Anterior cingulate cortex (tissue), 58 donors: ENCODE measurements around the gene CCDC127.
A peak's percentile ranks its signal among the peaks of the same experiment; 100 is the strongest.
"Not testable (repeated sequence)": the region's sequence is repeated elsewhere in the genome, so short reads cannot be mapped to it uniquely, and the experiment has no call there.

Experiments
- DNase-seq, 58 donors: peaks; one replicate each; lab custom pipeline; 2025; lab: John Stamatoyannopoulos, UW

The CCDC127 gene

DNA sequence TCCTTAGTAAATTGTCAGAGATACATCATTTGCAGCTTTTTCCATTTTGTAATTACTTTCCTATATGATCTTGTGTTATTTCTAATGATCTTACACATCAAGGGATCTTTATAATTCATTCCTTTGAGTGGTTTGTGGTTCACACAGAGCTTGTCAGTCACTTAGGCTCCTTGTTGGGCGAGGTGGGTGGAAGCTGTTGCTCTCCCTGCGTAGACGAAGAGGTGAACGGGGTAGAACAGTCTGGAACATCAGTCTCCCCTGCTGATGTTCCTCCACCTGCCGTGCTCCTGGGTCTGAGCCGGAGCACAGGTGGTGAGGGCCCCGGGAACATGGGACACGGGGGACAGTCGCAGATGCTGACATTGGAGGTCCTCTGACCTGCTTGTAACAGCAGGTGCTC lies 17.6 kb upstream of the CCDC127 start:
- DNase-seq, result not testable (repeated sequence)

DNA sequence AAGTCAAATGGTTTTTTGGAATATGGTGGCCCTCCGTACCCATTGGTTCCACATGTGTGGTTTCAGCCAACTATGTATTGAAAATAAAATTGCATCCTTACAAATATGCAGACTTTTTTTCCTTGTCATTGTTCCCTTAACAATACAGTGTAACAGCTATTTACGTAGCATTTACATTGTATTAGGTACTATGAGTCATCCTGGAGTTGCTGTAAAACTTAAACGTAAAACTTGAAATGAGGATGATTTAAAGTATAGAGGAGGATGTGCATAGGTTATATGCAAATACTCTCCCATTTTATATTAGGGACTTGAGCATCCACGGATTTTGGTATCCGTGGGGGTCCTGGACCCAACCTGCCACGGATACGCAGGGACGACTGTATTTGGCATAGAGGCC lies 16.5 kb upstream of the CCDC127 start:
- no peak for DNase-seq

DNA sequence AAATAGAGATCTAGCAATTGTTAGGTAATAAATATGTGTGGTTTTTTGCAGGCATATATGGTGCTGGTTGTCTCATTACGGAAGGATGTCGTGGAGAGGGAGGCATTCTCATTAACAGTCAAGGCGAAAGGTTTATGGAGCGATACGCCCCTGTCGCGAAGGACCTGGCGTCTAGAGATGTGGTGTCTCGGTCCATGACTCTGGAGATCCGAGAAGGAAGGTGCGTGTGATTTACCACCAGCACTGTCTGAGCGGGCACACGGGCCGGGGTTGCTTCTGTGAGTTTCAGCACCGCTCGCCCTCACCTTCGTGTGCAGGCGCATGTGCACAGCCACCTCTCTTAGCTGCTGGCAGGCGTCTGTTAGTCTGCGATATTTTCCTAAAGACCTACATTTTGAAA lies 15.5 kb upstream of the CCDC127 start:
- DNase-seq, result not testable (repeated sequence)

DNA sequence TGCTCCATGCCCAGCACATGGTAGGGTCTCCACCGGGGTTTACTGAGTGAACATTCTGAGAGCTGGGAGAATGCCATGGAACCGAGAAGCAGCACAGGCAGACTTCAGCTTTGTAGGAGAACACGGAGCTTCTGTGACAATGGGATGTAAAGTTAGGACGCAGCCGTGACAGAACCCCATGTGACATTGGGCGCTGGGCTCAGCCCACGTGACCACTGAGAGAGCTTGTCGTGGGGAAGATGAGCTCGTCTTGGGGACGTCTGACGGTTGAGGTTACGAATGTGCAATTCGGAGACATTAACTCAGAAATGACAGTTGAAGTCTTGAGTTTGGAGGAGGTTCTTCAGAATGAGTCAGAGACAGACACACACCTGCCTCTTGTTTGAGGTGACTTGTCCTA lies 13.7 kb upstream of the CCDC127 start:
- DNase-seq, result peak in 11 of 58 donors; percentile 12 to 62 (median 30)

DNA sequence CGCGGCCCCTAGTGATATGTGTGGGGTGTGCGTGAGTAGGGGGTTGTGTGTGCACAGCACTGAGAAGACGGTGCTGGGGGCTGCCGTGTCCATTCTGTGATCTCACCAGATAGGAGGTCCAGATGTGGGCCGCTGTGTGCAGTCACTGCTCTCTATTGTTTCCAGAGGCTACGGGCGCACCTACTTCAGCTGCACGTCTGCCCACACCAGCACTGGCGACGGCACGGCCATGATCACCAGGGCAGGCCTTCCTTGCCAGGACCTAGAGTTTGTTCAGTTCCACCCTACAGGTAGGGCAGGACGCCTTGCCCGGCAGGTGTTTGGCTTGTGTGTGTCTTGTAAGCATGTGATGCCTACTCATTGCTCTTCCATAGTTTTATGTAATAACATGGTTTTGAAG lies 12.8 kb upstream of the CCDC127 start:
- DNase-seq, result no peak

DNA sequence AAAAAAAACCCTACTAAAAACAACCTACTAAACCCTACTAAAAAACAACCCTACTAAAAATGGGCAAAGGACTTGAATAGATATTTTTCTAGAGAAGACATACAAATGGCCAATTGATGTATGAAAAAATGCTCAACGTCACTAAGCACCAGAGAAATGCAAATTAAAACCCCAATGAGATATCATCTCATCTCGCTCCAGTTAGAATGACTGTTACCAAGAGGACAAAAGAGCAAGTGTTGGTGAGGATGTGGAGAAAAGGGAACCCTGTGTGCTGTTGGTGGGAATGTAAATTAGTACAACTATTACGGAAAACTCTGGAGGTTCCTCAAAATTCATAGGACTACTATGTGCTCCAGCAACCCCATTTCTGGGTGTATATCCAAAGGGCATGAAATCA lies 10.9 kb upstream of the CCDC127 start:
- DNase-seq, result peak in 1 of 58 donors; percentile 47

DNA sequence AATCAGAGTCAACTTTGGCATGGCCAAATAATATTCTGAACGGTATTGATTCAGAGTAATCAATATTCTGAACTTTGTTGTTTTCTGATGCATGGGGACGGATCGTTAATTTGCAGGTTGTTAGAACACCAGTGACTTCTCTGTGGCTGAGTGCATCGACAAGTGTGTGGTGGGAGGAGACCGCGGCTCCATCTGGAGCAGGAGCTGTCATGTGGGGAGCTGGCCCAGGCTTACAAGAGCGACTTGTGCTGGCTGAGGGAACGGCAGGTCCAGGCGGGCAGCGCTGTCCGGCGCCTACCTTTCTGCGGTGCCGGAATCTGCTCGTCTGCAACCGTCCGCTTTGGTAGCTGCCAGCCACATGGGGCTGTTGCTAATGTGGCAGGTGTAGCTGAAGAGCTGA lies 9.4 kb upstream of the CCDC127 start:
- peak in 17 of 58 donors; percentile 6 to 76 (median 22) for DNase-seq

DNA sequence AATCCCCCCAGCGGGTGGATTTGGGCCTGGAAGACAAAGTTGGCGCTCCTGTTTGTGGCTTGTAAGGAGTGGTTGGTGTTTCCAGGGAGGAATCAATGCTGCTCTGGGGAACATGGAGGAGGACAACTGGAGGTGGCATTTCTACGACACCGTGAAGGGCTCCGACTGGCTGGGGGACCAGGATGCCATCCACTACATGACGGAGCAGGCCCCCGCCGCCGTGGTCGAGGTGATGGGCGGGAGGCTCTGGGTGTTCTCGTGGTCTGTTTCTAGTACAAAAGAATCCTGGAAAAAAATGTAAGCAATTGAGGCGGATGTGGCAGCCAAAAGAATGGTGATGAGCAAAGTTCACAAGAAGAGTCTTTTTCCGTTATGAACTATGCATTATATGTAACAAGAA lies 7.4 kb upstream of the CCDC127 start:
- DNase-seq, result no peak

DNA sequence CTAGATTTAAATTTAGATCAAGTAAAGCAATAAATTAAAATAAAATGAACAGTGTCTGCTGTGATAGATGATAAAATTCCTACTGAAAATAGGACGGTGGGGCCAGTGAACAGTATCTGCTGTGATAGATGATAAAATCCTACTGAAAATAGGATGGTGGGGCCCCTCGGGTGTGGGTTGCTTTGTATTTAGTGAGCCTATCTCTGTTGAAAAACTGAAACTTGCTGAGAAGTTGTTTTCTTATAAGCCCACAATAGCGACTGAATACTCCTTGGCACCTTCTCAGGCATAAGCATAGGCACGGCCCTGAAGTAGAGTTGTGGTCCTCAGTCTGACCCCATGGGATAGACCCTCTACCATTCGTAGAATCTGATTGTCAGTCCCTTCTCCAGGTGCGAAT lies 5.8 kb upstream of the CCDC127 start:
- DNase-seq, result no peak

DNA sequence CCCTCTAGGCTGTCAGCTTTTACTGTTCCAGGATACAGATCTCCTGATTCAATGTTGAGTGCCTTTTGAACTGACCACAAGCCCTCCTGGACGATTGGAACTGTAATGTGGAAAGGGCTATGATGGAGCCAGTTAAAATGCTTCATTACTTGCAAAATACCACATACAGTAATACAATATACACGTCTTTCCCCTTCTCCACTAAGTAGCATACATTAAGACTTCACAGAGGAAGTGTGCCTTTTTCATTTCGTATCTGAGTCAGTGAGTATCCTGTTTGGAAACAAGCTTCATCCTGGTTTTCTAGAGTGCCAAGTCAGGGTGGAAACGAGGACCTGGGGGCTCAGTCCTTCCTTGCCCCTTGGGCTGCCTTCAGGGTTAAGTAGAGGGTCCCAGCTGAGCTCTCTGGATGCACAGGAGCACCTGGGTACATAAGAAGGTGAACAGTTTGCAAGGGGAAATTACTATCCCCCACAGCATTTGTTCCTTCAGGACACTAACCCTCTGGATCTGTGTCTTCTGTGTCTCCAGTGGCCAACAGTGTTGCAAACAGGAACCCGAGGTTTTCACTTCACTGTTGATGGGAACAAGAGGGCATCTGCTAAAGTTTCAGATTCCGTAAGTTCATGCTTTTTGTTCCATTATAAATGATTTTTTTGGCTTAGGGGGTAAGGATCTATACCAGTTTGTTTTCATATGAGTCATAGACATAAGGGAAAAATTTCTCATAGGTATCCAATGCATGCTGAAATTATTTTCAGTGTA lies 5.2 kb upstream of the CCDC127 start:
- not testable (repeated sequence) for DNase-seq

DNA sequence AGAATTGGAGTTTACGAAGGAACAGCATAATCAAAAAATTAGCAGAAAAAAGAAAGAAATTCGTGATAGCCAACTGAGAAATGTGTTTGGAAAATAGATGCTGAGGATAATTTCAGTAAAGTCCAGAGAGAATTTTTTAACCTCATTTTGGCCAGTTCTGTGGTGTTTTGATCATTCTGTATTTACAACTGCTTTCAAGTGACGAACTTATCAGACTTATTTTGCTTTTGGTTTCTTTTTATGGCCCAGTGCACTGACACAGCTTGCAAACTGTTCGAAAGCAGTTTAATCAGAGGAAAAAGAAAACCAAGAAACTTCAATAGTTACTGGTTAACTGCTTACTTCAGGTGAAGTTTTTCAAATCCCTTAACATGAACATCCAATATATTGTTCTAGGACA lies 2.0 kb upstream of the CCDC127 start:
- no peak for DNase-seq

DNA sequence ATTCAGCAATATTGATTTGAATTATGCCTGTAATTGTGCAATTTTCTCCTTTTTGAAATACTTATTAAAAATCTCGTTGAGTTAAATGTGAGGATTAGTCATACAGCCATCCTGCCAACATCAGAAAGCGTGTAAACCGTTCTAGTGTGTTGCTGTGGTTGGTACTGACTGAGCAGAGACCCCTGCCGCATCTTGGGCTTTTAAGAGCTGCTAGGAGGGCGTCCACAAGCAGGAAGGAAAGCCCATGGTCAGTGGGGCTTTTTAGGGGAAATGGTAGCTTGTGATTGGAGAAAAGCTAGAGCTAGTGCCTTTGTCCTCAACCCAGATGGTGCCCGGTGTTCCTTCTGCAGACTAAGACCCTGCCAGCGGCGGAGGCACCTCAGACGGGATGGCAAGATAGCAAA lies 1.5 kb upstream of the CCDC127 start:
- peak in 2 of 58 donors; percentile 4 to 12 for DNase-seq

DNA sequence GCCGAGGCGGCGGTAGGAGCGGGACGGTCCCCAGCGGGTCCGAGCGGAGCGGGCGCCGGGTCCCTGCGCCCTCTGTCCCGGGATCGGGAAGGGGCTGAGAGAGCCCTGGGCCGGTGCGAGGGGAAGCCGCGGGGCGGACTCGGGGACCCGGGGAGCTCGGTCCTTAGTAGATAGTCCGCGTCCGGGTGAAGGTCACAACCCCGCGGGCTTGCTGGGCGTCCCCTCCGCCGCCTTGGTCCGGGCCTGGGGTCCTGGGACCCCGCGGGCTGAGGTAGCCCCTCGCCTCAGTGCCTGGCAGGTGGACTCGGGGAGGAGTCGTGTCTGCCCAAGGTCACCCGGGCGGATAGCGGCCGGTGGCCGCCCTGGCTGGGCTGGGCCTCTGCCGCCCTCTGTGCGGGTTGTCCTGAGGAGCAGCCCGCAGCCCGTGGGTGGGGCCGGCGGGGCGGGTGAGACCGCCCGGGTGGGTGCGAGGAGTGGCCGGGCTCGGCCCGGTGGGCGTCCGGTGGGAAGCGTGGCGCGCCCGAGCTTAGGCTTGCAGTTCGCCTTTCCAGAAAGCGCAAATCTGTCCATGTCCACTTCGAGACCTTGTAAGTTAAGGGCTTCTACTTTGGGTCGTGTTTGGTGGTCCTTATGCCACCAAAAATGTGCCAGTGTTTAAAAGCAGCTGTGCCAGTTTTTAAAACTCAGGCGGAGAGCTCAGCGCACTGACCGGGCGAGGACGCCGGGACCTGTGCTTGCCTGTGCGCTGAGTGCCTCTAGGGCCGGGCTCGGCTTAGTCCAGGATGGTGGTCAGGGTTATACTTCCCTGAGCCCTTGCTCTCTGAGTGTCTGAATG lies 721 bp upstream of the CCDC127 start:
- peak in 12 of 58 donors; percentile 10 to 52 (median 39) for DNase-seq

DNA sequence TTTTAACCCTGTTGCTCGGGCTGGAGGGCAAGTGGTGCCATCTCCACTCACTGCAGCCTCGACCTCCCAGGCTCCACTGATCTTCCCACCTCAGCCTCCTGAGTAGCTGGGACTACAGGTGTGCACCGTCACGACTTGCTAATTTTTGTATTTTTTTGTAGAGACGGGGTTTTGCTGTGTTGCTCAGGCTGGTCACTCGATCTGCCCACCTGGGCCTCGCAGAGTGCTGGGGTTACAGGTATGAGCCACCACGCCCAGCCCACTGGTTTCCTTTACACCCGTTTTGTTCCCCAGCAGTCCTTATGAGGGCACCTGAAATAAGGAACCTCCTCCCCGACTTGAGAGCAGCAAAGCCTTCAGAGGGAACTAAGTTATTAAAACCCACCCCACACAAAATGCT lies 1.9 kb downstream of the CCDC127 start:
- DNase-seq, result not testable (repeated sequence)

DNA sequence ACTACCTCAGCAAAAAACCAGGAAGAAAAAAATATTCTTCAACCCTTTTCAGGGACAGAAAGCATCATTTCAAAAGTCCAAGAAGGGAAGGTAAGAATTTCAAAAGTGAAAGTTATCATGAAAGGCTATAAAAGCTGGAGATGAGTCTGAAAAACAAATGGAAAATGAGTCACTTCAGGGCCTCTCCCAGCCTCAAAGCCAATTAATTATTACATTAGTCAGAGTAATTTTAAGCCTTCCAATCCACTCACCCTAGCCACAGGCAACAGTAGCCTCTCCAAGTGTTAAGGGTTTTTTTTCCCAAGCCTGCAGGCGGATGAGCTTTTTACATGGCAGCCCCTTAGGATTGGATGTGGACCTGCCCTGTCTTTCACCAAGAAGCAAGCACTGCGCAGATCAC lies 2.7 kb downstream of the CCDC127 start:
- DNase-seq, result not testable (repeated sequence)

DNA sequence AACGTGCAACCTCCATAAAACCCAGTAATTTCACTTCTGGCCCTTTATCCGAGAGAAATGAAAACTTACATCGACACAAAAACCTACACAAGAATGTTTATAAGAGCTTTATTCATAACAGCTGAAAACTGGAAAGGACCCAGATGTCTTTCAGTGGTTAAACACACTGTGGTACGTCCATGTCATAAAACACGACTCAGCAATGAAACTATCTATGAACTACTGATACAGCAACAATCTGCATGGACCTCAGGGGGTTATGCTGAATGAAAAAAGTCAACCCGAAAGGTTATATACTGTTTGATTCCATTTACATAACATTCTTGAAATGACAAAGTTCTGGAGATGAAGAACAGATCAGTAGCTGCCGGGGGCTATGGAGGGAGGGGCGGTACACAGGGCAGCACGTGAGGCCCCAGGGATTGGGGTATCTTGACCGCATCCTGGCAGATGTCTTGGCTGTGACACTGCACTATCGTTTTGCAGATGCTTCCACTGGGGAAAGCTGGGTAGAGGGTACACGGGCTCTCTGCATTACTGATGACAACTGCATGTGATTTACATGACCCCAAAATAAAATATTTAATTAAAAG lies 4.1 kb downstream of the CCDC127 start:
- no peak for DNase-seq

DNA sequence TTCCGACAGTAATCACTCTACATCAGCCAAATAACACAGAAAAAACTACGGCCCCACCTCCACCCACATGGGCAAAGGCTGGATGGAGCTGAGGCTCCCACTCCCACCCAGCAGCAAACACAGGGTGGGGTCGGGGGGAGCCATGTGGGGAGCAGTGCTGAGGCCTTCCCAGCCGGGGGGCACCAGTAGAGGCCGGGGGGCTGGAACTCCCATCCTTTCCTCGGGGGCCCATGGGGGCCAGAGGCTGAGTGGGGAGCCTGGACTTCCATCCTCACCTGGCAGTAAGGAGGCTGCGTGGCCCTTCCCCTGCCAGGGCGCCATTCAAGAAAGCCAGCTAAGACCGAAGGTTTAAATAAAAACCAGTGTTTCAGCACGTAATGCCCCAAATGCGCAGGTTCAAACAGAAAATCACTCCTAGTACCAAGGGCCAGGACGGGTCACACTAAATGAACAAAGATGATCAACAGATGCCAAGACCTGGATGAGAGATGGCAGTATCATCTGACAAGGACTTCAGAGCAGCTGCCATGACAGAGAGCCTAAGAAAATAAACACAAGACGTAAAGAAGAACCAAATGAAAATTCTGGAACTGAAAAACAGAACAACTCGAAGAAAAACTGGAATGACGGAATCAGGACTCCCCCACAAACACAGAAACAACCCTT lies 9.4 kb downstream of the CCDC127 start:
- no peak for DNase-seq

DNA sequence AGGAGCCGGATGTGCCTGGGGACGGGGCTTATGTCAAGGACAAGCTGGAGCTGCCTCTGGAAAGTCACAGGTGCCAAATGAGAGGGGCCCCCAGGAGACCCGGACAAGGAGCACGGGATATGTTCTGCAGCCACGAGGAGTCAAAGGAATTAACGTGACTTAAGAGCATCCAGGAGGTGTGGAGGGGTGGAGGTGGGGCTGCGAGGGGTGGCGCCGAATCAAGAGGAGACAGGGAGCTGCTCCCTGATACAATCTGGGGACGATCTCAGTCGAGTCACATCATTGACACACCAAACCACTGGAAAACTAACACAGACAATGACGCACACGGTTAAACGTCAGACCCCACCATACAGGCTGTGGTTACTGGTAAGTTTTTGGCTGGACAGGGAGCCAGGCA lies 10.4 kb downstream of the CCDC127 start:
- no peak for DNase-seq

DNA sequence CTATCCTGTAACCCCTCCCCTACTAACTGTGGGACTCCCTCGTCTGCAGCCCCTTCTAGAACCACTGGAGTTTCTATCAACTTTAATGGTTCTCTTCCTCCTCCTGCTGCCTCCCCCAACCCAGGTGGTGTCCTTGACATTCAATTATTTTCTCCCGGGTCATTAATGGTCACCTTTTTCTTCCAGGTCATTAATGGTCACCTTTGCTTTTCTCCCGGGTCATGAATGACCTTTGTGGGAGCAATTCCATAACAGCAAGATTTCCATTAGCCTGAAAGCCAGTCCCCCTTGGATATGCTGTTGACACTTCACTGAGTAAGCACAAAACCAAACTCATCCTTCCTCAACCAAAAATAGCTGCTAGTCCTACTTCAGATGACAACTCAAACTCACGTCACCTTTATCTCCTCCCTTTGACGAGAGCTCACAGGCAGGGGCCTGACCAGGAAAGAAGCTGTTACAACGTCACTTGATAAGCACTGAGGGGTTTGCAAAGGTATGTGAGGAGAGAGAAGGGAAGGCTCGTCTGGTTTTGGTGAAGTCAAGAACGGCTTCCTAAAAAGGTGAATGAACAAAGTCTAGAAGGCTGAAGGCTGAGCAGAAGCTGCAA lies 10.9 kb downstream of the CCDC127 start:
- DNase-seq, result no peak

DNA sequence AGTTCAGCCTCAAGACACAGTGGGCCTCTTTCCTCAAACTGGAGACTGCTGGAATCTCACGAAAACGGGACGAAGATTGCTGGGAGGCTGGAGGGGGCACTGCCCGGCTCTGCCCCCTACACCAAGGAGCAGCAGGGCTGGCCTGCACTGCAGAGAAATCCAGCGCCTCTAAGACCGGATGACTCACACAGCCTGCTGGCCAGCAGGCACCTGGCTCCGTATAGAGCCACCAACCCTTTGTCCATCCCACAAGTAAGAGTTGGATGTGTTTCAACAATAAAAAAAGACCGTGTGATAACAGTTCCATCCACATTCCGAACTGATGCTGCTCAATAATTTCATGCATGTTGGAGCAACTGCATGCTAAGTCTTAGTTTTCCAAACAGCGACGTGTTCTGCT lies 11.5 kb downstream of the CCDC127 start:
- DNase-seq, result peak in 1 of 58 donors; percentile 9
